Omental fat pad (tissue), 4 donors: Measurements from ENCODE around the gene MGAT4A. TPM values are rescaled to one million over a fixed set of nuclear protein-coding genes. Genes with fewer than 3 reads are reported as not detected.
"Not testable (repeated sequence)": the region's sequence is repeated elsewhere in the genome, so short reads cannot be mapped to it uniquely, and the experiment has no call there.

ENCODE experiments used
- ATAC-seq: fragments of 150-250 bp; one replicate; pipeline ENCODE4 v1.9.1; 2016; ENCODE audit warnings: mild to moderate bottlenecking, moderate library complexity; ENCODE audit not compliant: low FRiP score
- DNase-seq: peaks from one replicate; pipeline ENCODE4 v3.0.0-alpha.2; 2019; ENCODE audit warnings: low spot score
- total RNA-seq, 4 donors: library from RNA; depleted of rRNA; stranded (reverse); fragments of >200 nt; gene quantifications; one replicate each; pipeline ENCODE4 v1.1.0, GENCODE V29; 2016
- TF ChIP-seq, protein P1 (sequence below), 3 donors: fragments of 450-650 bp; IDR thresholded peaks; one replicate each; pipeline ENCODE4 v1.5.1; 2016 to 2017; ENCODE audit warnings: antibody characterized with exemption in 3 of 3, mild to moderate bottlenecking in 3 of 3, moderate library complexity in 2 of 3

The MGAT4A gene
- total RNA-seq, 4 donors from 2014 or later, result 20.1 to 93.7 (median 43.2) TPM

GRCh38 chr2:98664323-98664722, 66.6 kb downstream of the MGAT4A start:
- ATAC-seq, result no peak
- no peak for DNase-seq
- TF ChIP-seq, protein P1, sequence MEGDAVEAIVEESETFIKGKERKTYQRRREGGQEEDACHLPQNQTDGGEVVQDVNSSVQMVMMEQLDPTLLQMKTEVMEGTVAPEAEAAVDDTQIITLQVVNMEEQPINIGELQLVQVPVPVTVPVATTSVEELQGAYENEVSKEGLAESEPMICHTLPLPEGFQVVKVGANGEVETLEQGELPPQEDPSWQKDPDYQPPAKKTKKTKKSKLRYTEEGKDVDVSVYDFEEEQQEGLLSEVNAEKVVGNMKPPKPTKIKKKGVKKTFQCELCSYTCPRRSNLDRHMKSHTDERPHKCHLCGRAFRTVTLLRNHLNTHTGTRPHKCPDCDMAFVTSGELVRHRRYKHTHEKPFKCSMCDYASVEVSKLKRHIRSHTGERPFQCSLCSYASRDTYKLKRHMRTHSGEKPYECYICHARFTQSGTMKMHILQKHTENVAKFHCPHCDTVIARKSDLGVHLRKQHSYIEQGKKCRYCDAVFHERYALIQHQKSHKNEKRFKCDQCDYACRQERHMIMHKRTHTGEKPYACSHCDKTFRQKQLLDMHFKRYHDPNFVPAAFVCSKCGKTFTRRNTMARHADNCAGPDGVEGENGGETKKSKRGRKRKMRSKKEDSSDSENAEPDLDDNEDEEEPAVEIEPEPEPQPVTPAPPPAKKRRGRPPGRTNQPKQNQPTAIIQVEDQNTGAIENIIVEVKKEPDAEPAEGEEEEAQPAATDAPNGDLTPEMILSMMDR (IDR thresholded peaks at IDR 0.05), result no peak

DNA sequence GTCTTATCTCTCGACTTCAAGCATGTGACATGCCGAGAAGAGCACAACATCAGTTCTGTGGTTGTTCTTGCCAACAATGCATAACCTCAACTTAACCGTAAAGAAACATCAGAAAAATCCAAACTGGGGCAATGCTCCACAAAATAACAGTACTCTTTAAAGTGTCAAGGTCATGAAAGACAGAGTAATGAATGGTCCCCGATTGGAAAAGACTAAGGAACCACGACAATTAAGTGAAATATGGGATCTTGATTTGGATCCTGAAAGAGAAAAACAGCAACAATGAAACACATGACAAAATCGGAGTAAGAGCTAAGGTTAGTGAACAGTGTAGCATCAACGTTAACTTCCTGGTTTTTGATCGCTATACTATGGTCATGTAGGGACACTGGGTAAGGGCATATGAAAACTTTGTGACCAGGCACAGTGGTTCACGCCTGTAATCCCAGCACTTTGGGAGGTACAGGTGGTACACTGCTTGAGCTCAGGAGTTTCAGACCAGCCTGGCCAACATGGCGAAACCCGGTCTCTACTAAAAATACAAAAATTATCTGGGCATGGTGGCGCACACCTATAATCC, 67.3 kb downstream of the MGAT4A start:
- ATAC-seq (no peak), DNase-seq (no peak)
- TF ChIP-seq, protein P1 (IDR thresholded peaks at IDR 0.05), result no peak

- DNase-seq, ATAC-seq: not testable (repeated sequence)
These were observed 71.5 kb downstream of the MGAT4A start for GRCh38 chr2:98659491-98659840.

- ATAC-seq (no peak), DNase-seq (no peak)
- TF ChIP-seq, protein P1 (IDR thresholded peaks at IDR 0.05), result no peak
These were observed 72.0 kb downstream of the MGAT4A start for GRCh38 chr2:98658816-98659490.

DNA sequence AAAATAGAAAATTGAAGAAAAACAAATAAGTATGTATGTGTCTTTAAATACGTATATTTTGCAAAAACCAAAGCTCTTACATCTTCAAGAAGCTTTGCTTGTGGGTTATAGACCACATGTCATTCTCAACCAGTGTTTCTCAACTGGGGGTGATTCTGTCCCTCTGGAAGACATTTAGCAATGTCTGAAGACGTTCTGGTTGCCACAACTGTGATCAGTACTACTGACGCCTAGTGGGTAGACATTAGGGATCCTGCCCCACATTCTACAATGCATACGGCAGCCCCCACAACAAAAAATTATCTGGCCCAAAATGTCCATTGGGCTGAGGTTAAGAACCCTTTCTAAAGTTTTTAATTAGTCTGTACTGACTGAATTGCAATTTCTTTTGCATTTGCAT, 74.1 kb downstream of the MGAT4A start:
- no peak for ATAC-seq
- no peak for DNase-seq
- TF ChIP-seq, protein P1 (IDR thresholded peaks at IDR 0.05), result no peak

DNA sequence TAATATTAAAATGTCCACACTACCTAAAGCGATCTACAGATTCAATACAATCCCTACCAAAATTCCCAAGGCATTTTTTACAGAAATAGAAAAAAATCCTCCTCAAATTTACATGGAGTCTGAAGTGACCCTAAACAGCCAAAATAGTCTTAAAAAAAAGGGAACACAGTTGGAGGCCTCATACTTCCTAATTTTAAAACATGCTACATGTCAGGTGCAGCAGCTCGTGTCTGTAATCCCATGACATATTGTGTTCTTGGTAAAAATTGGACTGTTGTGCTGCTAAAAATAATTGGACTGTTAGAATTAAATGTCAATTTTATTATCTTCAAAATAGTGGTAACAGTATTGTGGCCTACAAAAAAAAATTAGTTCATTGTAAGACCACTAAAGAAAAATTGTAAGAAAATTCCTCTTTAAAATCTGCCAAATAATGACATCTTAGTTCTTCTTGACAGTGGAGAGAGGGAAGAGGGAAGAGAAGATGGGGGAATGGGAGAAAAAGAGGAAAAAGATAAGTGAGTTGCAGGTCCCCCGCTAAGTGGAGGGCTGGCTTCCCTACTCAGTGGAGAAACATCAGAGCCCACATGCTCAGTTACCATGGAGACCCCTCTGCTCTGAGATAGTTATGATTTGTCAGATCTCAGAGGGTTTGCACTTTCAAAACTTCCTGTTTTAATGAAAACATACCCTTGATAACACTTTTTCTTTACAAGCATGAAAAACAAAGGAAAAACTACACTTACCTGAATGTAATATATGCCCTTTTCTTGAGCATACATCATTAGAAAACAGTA, 76.0 kb downstream of the MGAT4A start:
- TF ChIP-seq, protein P1 (IDR thresholded peaks at IDR 0.05), result no peak
- DNase-seq, result no peak
- no peak for ATAC-seq

DNA sequence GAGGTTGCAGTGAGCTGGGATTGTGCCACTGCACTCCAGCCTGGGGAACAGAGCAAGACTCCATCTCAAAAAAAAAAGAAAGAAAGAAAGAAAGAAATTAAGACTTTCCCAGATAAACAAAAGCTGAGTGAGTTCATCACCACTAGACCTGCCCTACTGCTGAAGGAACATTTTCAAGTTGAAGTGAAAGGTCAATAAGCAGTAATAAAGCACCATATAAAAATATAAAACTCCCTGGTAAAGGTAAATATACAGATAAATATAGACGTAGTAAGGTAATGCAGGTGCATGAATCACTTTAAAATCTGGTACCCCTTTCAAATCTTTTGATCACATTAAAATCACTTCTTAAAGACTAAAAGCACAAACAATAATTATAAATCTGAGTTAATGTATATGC, 79.9 kb downstream of the MGAT4A start:
- TF ChIP-seq, protein P1 (IDR thresholded peaks at IDR 0.05), result no peak
- ATAC-seq (no peak), DNase-seq (no peak)
